Neutrophil (primary cell): ENCODE measurements around the gene CLEC3B.

Experiments
- H3K27ac ChIP-seq: fragments of 200-600 bp; sonication (generic); 2 replicates; pipeline ENCODE4 v1.5.1; 2016; ENCODE audit warnings: mild to moderate bottlenecking, moderate library complexity
- H3K27me3 ChIP-seq: fragments of 200-600 bp; sonication (generic); 2 replicates; pipeline ENCODE4 v1.6.0; 2016; ENCODE audit warnings: mild to moderate bottlenecking
- H3K36me3 ChIP-seq: fragments of 200-600 bp; sonication (generic); 2 replicates; pipeline ENCODE4 v1.5.1; 2017
- H3K4me1 ChIP-seq, 2 experiments: fragments of 200-600 bp in 1 of 2; sonication (generic) in 1 of 2; 1 replicate in 1 of 2; 2 replicates in 1 of 2; pipeline versions ENCODE4 v1.5.1 to v1.6.1; 2013 to 2016; ENCODE audit warnings: low read depth in 1 of 2, low read length in 1 of 2, mild to moderate bottlenecking in 1 of 2, moderate library complexity in 1 of 2; ENCODE audit not compliant: control insufficient read depth in 1 of 2, insufficient read depth in 1 of 2
- H3K4me3 ChIP-seq, 2 experiments: fragments of 200-600 bp in 1 of 2; sonication (generic) in 1 of 2; 1 replicate in 1 of 2; 2 replicates in 1 of 2; pipeline ENCODE4 v1.5.1; 2013 to 2016; ENCODE audit warnings: low read depth in 1 of 2, low read length in 1 of 2, mild to moderate bottlenecking in 1 of 2, moderate library complexity in 1 of 2
- H3K9me3 ChIP-seq: fragments of 200-600 bp; sonication (generic); 2 replicates; pipeline ENCODE4 v1.5.1; 2016
- TF ChIP-seq, protein P1 (sequence below): fragments of 200-600 bp; sonication (generic); IDR thresholded peaks from 2 replicates; pipeline ENCODE4 v1.5.1; 2016; ENCODE audit warnings: antibody characterized with exemption

Gene CLEC3B

DNA sequence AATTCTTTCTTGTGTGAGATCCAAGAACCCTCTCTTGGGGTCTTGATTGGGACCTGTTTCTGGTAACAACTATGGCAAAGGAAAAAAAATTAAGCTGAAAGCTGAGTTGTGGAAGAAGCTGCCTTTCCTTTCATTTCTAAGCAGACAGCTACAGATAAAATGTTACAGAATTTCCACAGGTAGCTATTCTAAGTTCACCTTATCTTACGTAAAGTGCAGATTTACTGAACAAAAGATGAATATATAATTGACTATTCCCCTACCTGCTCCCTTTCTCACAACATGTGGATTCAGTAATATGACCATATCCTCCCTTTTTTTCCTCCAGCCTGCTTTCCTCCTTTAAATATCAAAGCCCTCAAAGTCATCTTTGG is 36.6 kb downstream of the CLEC3B start:
- peak overlapping the region; percentile 57 for H3K27ac ChIP-seq
- H3K4me1 ChIP-seq: peaks cover 33 to 44% of the 10 kb centered on the region in 2 experiments
- TF ChIP-seq, protein P1, sequence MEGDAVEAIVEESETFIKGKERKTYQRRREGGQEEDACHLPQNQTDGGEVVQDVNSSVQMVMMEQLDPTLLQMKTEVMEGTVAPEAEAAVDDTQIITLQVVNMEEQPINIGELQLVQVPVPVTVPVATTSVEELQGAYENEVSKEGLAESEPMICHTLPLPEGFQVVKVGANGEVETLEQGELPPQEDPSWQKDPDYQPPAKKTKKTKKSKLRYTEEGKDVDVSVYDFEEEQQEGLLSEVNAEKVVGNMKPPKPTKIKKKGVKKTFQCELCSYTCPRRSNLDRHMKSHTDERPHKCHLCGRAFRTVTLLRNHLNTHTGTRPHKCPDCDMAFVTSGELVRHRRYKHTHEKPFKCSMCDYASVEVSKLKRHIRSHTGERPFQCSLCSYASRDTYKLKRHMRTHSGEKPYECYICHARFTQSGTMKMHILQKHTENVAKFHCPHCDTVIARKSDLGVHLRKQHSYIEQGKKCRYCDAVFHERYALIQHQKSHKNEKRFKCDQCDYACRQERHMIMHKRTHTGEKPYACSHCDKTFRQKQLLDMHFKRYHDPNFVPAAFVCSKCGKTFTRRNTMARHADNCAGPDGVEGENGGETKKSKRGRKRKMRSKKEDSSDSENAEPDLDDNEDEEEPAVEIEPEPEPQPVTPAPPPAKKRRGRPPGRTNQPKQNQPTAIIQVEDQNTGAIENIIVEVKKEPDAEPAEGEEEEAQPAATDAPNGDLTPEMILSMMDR: no peak

DNA sequence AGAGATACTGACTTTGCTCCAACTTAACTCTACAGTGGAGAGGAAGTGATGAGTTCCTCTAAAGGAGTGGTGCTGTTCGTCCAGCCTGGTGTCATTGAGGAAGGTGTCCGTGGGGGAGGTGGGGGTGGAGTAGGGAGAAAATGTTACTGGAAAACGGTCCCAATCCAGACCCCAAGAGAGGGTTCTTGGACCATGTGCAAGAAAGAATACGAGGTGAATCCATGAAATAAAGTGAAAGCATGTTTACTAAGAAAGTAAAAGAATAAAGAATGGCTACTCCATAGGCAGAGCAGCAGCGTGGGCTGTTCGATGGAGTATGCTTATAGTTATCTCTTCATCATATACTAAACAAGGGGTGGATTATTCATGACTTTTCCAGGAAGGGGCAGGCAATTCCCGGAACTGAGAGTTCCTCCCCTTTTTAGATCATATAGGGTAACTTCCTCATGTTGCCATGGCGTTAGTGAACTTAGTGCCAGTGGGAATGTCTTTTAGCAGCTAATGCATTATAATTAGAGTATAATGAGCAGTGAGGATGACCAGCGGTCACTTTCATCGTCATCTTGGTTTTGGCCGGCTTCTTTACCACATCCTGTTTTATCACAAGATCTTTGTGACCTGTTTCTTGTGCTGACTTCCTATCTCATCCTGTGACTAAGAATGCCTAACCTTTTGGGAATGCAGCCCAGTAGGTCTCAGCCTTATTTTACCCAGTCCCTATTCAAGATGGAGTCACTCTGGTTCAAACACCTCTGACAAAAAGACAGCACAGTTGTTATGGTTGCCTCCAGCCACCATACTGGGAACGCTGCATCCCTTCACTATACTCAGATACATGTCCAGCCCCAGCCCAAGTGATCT is 38.6 kb downstream of the CLEC3B start:
- no peaks in the 10 kb centered on the region for H3K9me3 ChIP-seq
- H3K4me3 ChIP-seq: peak overlapping the region; percentile 29 to 32
- H3K27ac ChIP-seq: peak overlapping the region; percentile 95
- peaks cover 26 to 39% of the 10 kb centered on the region in 2 experiments for H3K4me1 ChIP-seq
- H3K36me3 ChIP-seq: no peaks in the 10 kb centered on the region
- H3K27me3 ChIP-seq: no peaks in the 10 kb centered on the region
- TF ChIP-seq, protein P1: no peak

More for the DNA sequence above, 36.6 kb downstream of the CLEC3B start:
- Histone ChIP-seq H3K27me3 (no peaks in the 10 kb centered on the region), H3K4me3 (no peak overlapping the region), H3K36me3 (no peaks in the 10 kb centered on the region), H3K9me3 (no peaks in the 10 kb centered on the region)

DNA sequence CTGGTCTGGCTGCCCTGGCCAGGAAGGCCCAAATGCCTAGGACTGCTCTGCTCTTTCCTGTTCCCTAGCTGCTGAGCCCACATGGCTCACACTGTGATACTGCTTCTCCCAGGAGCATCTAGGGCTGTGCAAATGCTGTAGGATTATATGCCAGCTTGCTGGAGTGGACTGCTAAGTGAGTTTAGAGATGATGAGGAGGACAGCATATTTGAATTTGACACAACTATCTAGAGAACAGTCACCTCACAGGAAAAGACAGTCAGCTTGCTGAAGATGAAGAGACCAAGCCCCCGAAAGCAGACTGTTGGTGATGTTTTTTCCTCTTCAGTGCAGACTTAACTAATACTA is 39.2 kb downstream of the CLEC3B start:
- no peaks in the 10 kb centered on the region for H3K9me3 ChIP-seq

DNA sequence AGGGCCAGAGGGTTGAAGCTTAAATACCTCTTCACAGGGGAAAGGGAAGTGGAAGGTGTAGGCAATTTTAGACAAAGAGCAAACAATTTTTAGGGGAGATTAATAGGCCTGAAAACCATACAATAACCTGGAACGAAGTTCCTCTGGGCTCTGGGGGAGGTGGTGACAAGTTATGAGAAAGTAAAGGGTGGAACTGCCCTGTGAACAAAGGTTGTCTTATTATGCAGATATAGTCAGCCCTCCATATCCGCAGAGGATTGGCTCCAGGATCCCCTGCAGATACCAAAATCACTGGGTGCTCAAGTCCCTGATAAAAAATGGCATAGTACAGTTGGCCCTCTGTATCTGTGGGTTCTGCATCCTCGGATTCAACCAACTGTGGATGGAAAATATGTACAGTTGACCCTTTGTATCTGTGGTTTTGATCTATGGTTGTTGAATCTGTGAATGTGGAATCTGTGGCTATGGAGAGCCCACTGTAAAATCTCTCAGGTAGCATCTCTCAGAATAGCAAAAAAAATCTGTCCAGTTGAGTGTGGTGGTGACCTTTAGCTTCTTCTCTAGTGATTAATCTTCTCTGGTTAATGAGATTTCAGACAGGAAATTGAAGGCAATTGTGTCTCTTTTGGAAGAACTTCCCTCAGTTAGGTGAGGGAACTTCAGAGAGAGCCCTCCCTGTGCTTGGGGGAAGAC is 40.2 kb downstream of the CLEC3B start:
- no peaks in the 10 kb centered on the region for H3K36me3 ChIP-seq
- H3K9me3 ChIP-seq: no peaks in the 10 kb centered on the region
- H3K27me3 ChIP-seq: no peaks in the 10 kb centered on the region
- TF ChIP-seq, protein P1: no peak
- H3K27ac ChIP-seq: peak overlapping the region; percentile 95
- no peak overlapping the region for H3K4me3 ChIP-seq
- H3K4me1 ChIP-seq: peaks cover 26 to 39% of the 10 kb centered on the region in 2 experiments

More for the DNA sequence above, 39.2 kb downstream of the CLEC3B start:
- TF ChIP-seq, protein P1: no peak
- Histone ChIP-seq H3K36me3 (no peaks in the 10 kb centered on the region), H3K27ac (peak overlapping the region; percentile 95), H3K4me1 (peaks cover 26 to 39% of the 10 kb centered on the region in 2 experiments), H3K4me3 (peak overlapping the region in 1 of 2 experiments; percentile 32), H3K27me3 (no peaks in the 10 kb centered on the region)

- TF ChIP-seq, protein P1: no peak
- H3K4me3 ChIP-seq: no peak overlapping the region
- H3K4me1 ChIP-seq: peaks cover 23 to 34% of the 10 kb centered on the region in 2 experiments
- H3K9me3 ChIP-seq: no peaks in the 10 kb centered on the region
- H3K27me3 ChIP-seq: no peaks in the 10 kb centered on the region
- no peak overlapping the region for H3K27ac ChIP-seq
- no peaks in the 10 kb centered on the region for H3K36me3 ChIP-seq
Measured at GRCh38 chr3:45067486-45067885, 41.4 kb downstream of the CLEC3B start.
